ENCODE measurements around the gene SPSB1.

SPSB1 gene

GRCh38 chr1:9305216-9305615 lies 12.5 kb downstream of the SPSB1 start:
- TF ChIP-seq CTCF (IDR thresholded peaks at IDR 0.05; ENCODE audit: low read depth, low read length) = no peak
- H3K4me3 ChIP-seq (ENCODE audit: low read depth, low read length) = no peak overlapping the region
- no peak for DNase-seq (ENCODE audit: low read depth, low spot score)
- in situ Hi-C loops (cut with HindIII; ENCODE audit: low sequenced_read_pairs) = no loop called here

- in situ Hi-C loops (cut with HindIII; ENCODE audit: low sequenced_read_pairs) = no loop called here
- no peak for TF ChIP-seq CTCF (IDR thresholded peaks at IDR 0.05; ENCODE audit: low read depth, low read length)
- no peak overlapping the region for H3K4me3 ChIP-seq (ENCODE audit: low read depth, low read length)
- DNase-seq (ENCODE audit: low read depth, low spot score) = no peak
Observed at GRCh38 chr1:9306006-9306405, 13.3 kb downstream of the SPSB1 start.

- H3K4me3 ChIP-seq (ENCODE audit: low read depth, low read length) = no peak overlapping the region
- in situ Hi-C loops (cut with HindIII; ENCODE audit: low sequenced_read_pairs) = no loop called here
- no peak for DNase-seq (ENCODE audit: low read depth, low spot score)
- TF ChIP-seq CTCF (IDR thresholded peaks at IDR 0.05; ENCODE audit: low read depth, low read length) = no peak
Observed at GRCh38 chr1:9307303-9307702, 14.6 kb downstream of the SPSB1 start.

- in situ Hi-C loops (cut with HindIII; ENCODE audit: low sequenced_read_pairs) = no loop called here
- H3K4me3 ChIP-seq (ENCODE audit: low read depth, low read length) = no peak overlapping the region
- TF ChIP-seq CTCF (IDR thresholded peaks at IDR 0.05; ENCODE audit: low read depth, low read length) = no peak
- DNase-seq (ENCODE audit: low read depth, low spot score) = no peak
Observed at GRCh38 chr1:9308236-9308785, 15.6 kb downstream of the SPSB1 start.

GRCh38 chr1:9309080-9309479 lies 16.4 kb downstream of the SPSB1 start:
- in situ Hi-C loops (cut with HindIII; ENCODE audit: low sequenced_read_pairs) = no loop called here
- no peak overlapping the region for H3K4me3 ChIP-seq (ENCODE audit: low read depth, low read length)
- TF ChIP-seq CTCF (IDR thresholded peaks at IDR 0.05; ENCODE audit: low read depth, low read length) = no peak
- no peak for DNase-seq (ENCODE audit: low read depth, low spot score)

- no peak for DNase-seq (ENCODE audit: low read depth, low spot score)
- TF ChIP-seq CTCF (IDR thresholded peaks at IDR 0.05; ENCODE audit: low read depth, low read length) = no peak
- in situ Hi-C loops (cut with HindIII; ENCODE audit: low sequenced_read_pairs) = no loop called here
- H3K4me3 ChIP-seq (ENCODE audit: low read depth, low read length) = no peak overlapping the region
Observed at GRCh38 chr1:9309991-9310390, 17.3 kb downstream of the SPSB1 start.

GRCh38 chr1:9311029-9311428 lies 18.3 kb downstream of the SPSB1 start:
- in situ Hi-C loops (cut with HindIII; ENCODE audit: low sequenced_read_pairs) = no loop called here
- no peak overlapping the region for H3K4me3 ChIP-seq (ENCODE audit: low read depth, low read length)
- TF ChIP-seq CTCF (IDR thresholded peaks at IDR 0.05; ENCODE audit: low read depth, low read length) = no peak

More at GRCh38 chr1:9311029-9311428, 18.3 kb downstream of the SPSB1 start:
- DNase-seq (ENCODE audit: low read depth, low spot score) = no peak
